SU-DHL-6 (cell line): ENCODE measurements around the gene RAB14.

ENCODE experiments used
- H2AFZ ChIP-seq: fragments of 200-600 bp; sonication (generic); 2 replicates; pipeline ENCODE4 v1.6.1; 2014; ENCODE audit warnings: low read depth, mild to moderate bottlenecking, moderate library complexity, mixed read lengths, antibody characterized with exemption, low read length; ENCODE audit not compliant: severe bottlenecking
- H3F3A ChIP-seq: fragments of 200-600 bp; shearing (Covaris generic); 2 replicates; pipeline ENCODE4 v1.6.0; 2016; ENCODE audit warnings: antibody characterized with exemption, mild to moderate bottlenecking; ENCODE audit not compliant: insufficient read depth
- H3K27ac ChIP-seq: fragments of 200-600 bp; sonication (generic); 2 replicates; pipeline ENCODE4 v1.5.1; 2016; ENCODE audit warnings: low read depth, mild to moderate bottlenecking, low read length, moderate library complexity, mixed read lengths
- H3K27me3 ChIP-seq: fragments of 200-600 bp; sonication (generic), shearing (Covaris generic); 2 replicates; pipeline ENCODE4 v1.6.0; 2014; ENCODE audit warnings: mild to moderate bottlenecking, low read length
- H3K36me3 ChIP-seq: fragments of 200-600 bp; sonication (generic); 2 replicates; pipeline ENCODE4 v1.6.1; 2014; ENCODE audit warnings: mild to moderate bottlenecking, low read length, mixed read lengths
- H3K4me2 ChIP-seq: fragments of 300-600, 200-600 bp; shearing (Covaris generic), sonication (generic); 2 replicates; pipeline ENCODE4 v1.6.0; 2014; ENCODE audit warnings: low read length, low read depth, mild to moderate bottlenecking; ENCODE audit not compliant: poor library complexity, severe bottlenecking
- H3K4me3 ChIP-seq: fragments of 200-600 bp; sonication (generic); 2 replicates; pipeline ENCODE4 v1.5.1; 2014; ENCODE audit warnings: antibody characterized with exemption, low read length, mild to moderate bottlenecking, mixed read lengths; ENCODE audit not compliant: insufficient read depth, poor library complexity, severe bottlenecking
- H3K79me2 ChIP-seq: fragments of 200-600 bp; sonication (generic); 2 replicates; pipeline ENCODE4 v1.6.1; 2014; ENCODE audit warnings: mild to moderate bottlenecking, low read length, moderate library complexity; ENCODE audit not compliant: insufficient read depth
- H3K9ac ChIP-seq: fragments of 200-600 bp; sonication (generic); 2 replicates; pipeline ENCODE4 v1.7.0; 2014; ENCODE audit warnings: mild to moderate bottlenecking, low read length
- H3K9me2 ChIP-seq: fragments of 200-600 bp; sonication (generic); replicated peaks from 2 replicates; pipeline ENCODE4 v1.6.1; 2014; ENCODE audit warnings: low read length; ENCODE audit not compliant: insufficient read depth
- H3K9me3 ChIP-seq: fragments of 200-600 bp; sonication (generic); 2 replicates; pipeline ENCODE4 v1.6.1; 2014; ENCODE audit warnings: low read length, mixed read lengths; ENCODE audit not compliant: insufficient read depth
- H4K20me1 ChIP-seq: fragments of 200-600 bp; sonication (generic); 2 replicates; pipeline ENCODE4 v1.6.1; 2014; ENCODE audit warnings: low read depth, mild to moderate bottlenecking, antibody characterized with exemption, low read length, moderate library complexity, mixed read lengths
- CTCF ChIP-seq: fragments of 200-600 bp; sonication (generic); IDR thresholded peaks from one replicate; pipeline ENCODE4 v1.5.1; 2017; ENCODE audit warnings: antibody characterized with exemption, mild to moderate bottlenecking, low read length, moderate library complexity; ENCODE audit not compliant: insufficient read depth, poor library complexity, severe bottlenecking
- EZH2phosphoT487 ChIP-seq: fragments of 200-600 bp; sonication (generic), shearing (Covaris generic); conservative IDR thresholded peaks from 2 replicates; pipeline ENCODE4 v1.6.1; 2018; ENCODE audit warnings: mild to moderate bottlenecking, antibody characterized with exemption, low read length, moderate library complexity, mixed read lengths

The RAB14 gene

GRCh38 chr9:121160025-121160424 lies 41.6 kb downstream of the RAB14 start:
- no peak for TF ChIP-seq EZH2phosphoT487
- Histone ChIP-seq H3K9me3 (no peaks in the 10 kb centered on the region), H3F3A (peaks cover 61% of the 10 kb centered on the region), H4K20me1 (no peaks in the 10 kb centered on the region), H3K36me3 (peaks cover 73% of the 10 kb centered on the region), H3K27me3 (no peaks in the 10 kb centered on the region), H3K9ac (peak overlapping the region; percentile 33), H3K27ac (peak overlapping the region; percentile 96), H3K4me3 (peak overlapping the region; percentile 21), H3K4me2 (peak overlapping the region; percentile 61), H3K9me2 (no peaks in the 10 kb centered on the region), H2AFZ (no peak overlapping the region), H3K79me2 (no peaks in the 10 kb centered on the region; the same call in none of the 2 replicates)

GRCh38 chr9:121157939-121158338 lies 43.7 kb downstream of the RAB14 start:
- peaks cover 76% of the 10 kb centered on the region for H3F3A ChIP-seq
- H3K9ac ChIP-seq: 0 out of 2 replicates have a peak overlapping the region, but pooled peaks have one; percentile 21
- H2AFZ ChIP-seq: no peak overlapping the region
- no peak for TF ChIP-seq EZH2phosphoT487
- TF ChIP-seq CTCF: no peak
- H3K4me3 ChIP-seq: no peak overlapping the region
- no peaks in the 10 kb centered on the region for H3K9me2 ChIP-seq
- no peaks in the 10 kb centered on the region for H3K9me3 ChIP-seq
- peaks cover 79% of the 10 kb centered on the region for H3K36me3 ChIP-seq
- peak overlapping the region; percentile 96 for H3K27ac ChIP-seq
- no peaks in the 10 kb centered on the region for H4K20me1 ChIP-seq
- no peaks in the 10 kb centered on the region; the same call in none of the 2 replicates for H3K79me2 ChIP-seq
- H3K4me2 ChIP-seq: no peak overlapping the region
- H3K27me3 ChIP-seq: no peaks in the 10 kb centered on the region

- peak overlapping the region; percentile 27; the same call in 1 of the 2 replicates for H3K9ac ChIP-seq
- H3F3A ChIP-seq: peaks cover 75% of the 10 kb centered on the region
Measured at GRCh38 chr9:121156263-121156731, 45.4 kb downstream of the RAB14 start.

More at GRCh38 chr9:121156263-121156731, 45.4 kb downstream of the RAB14 start:
- Histone ChIP-seq H3K9me3 (no peaks in the 10 kb centered on the region), H4K20me1 (no peaks in the 10 kb centered on the region), H3K9me2 (no peaks in the 10 kb centered on the region), H3K4me2 (peak overlapping the region; percentile 62), H2AFZ (no peak overlapping the region), H3K27me3 (no peaks in the 10 kb centered on the region), H3K4me3 (peak overlapping the region; percentile 35), H3K79me2 (no peaks in the 10 kb centered on the region; the same call in none of the 2 replicates), H3K36me3 (peaks cover 76% of the 10 kb centered on the region), H3K27ac (peak overlapping the region; percentile 96)
- TF ChIP-seq EZH2phosphoT487 (no peak), CTCF (no peak)
